ENCODE measurements around the gene ARHGAP42. TPM values are rescaled to one million over a fixed set of nuclear protein-coding genes. Genes with fewer than 3 reads are reported as not detected.
"Not testable (repeated sequence)": the region's sequence is repeated elsewhere in the genome, so short reads cannot be mapped to it uniquely, and the experiment has no call there.

ARHGAP42 gene
- total and polyA plus RNA-seq, 8 donors: 0.76 to 4.9 (median 1.8) TPM

GRCh38 chr11:101008961-101009689, 322.0 kb downstream of the ARHGAP42 start:
- intact Hi-C loops (cut with DNase I): no loop called here
- ATAC-seq: no peak
- no peak for FAIRE-seq

GRCh38 chr11:101009690-101010055, 322.6 kb downstream of the ARHGAP42 start:
- no peak for TF ChIP-seq CTCF (IDR thresholded peaks at IDR 0.05)
- Histone ChIP-seq H3K27ac (no peak overlapping the region), H3K4me3 (no peak overlapping the region), H3K4me1 (no peaks in the 10 kb centered on the region), H3K27me3 (no peaks in the 10 kb centered on the region), H3K9me3 (no peaks in the 10 kb centered on the region), H3K36me3 (no peaks in the 10 kb centered on the region)
- 10 to 13% methylated on average over 2 of the region's 2 CpGs for WGBS, 2 donors
- no peak for DNase-seq
- no peak for ATAC-seq
- no peak for FAIRE-seq
- intact Hi-C loops (cut with DNase I): no loop called here

More at GRCh38 chr11:101008961-101009689, 322.0 kb downstream of the ARHGAP42 start:
- DNase-seq: no peak
- no peak for TF ChIP-seq CTCF (IDR thresholded peaks at IDR 0.05)
- Histone ChIP-seq H3K9me3 (no peaks in the 10 kb centered on the region), H3K27me3 (no peaks in the 10 kb centered on the region), H3K27ac (no peak overlapping the region), H3K4me3 (no peak overlapping the region), H3K36me3 (no peaks in the 10 kb centered on the region), H3K4me1 (no peaks in the 10 kb centered on the region)
- WGBS, 2 donors: 35 to 48% methylated on average over 1 of the region's 1 CpG

- Histone ChIP-seq H3K4me1 (no peaks in the 10 kb centered on the region), H3K4me3 (no peak overlapping the region), H3K27ac (no peak overlapping the region), H3K36me3 (no peaks in the 10 kb centered on the region), H3K9me3 (no peaks in the 10 kb centered on the region), H3K27me3 (no peaks in the 10 kb centered on the region)
- WGBS, 2 donors: 38 to 53% methylated on average over 5 of the region's 5 CpGs
- intact Hi-C loops (cut with DNase I): no loop called here
- no peak for DNase-seq
- FAIRE-seq: no peak
- ATAC-seq: no peak
- no peak for TF ChIP-seq CTCF (IDR thresholded peaks at IDR 0.05)
These were observed 323.8 kb downstream of the ARHGAP42 start for GRCh38 chr11:101010899-101011298.

GRCh38 chr11:101011881-101012280, 324.8 kb downstream of the ARHGAP42 start:
- no peak overlapping the region for H3K4me3 ChIP-seq
- TF ChIP-seq CTCF (IDR thresholded peaks at IDR 0.05): no peak
- no peak overlapping the region for H3K27ac ChIP-seq
- H3K9me3 ChIP-seq: no peaks in the 10 kb centered on the region
- DNase-seq (no peak), FAIRE-seq (no peak), ATAC-seq (no peak)
- 70 to 77% methylated on average over 5 of the region's 5 CpGs for WGBS, 2 donors
- intact Hi-C loops (cut with DNase I): no loop called here
- H3K4me1 ChIP-seq: no peaks in the 10 kb centered on the region
- no peaks in the 10 kb centered on the region for H3K36me3 ChIP-seq
- no peaks in the 10 kb centered on the region for H3K27me3 ChIP-seq

- H3K27ac ChIP-seq, FAIRE-seq: not testable (repeated sequence)
These were observed 326.6 kb downstream of the ARHGAP42 start for GRCh38 chr11:101013702-101014101.

More at GRCh38 chr11:101013702-101014101, 326.6 kb downstream of the ARHGAP42 start:
- DNase-seq; H3K4me1 ChIP-seq; intact Hi-C loops (cut with DNase I); H3K27me3 ChIP-seq; H3K9me3 ChIP-seq; H3K36me3 ChIP-seq; ATAC-seq; H3K4me3 ChIP-seq: not testable (repeated sequence)
